HFFc6 (cell line): ENCODE data around the gene PTGR1. TPM values are rescaled to one million over a fixed set of nuclear protein-coding genes. Genes with fewer than 3 reads are reported as not detected.

ENCODE experiments used
- DNase-seq: peaks from one replicate; pipeline ENCODE4 v3.0.0-alpha.2; 2018
- H3K27ac Mint-ChIP-seq: 2 replicates; pipeline ENCODE4 v1.8.0; 2020; ENCODE audit warnings: mild to moderate bottlenecking, mixed read lengths
- H3K27me3 Mint-ChIP-seq: 2 replicates; pipeline ENCODE4 v1.8.0; 2021; ENCODE audit warnings: mild to moderate bottlenecking, moderate library complexity, mixed read lengths; ENCODE audit not compliant: insufficient read depth
- H3K36me3 Mint-ChIP-seq: 2 replicates; pipeline ENCODE4 v1.8.0; 2021; ENCODE audit warnings: low read depth, mixed read lengths
- H3K4me1 Mint-ChIP-seq: 2 replicates; pipeline ENCODE4 v1.8.0; 2020; ENCODE audit warnings: low read depth, mixed read lengths
- H3K4me3 Mint-ChIP-seq: 2 replicates; pipeline ENCODE4 v1.8.0; 2020; ENCODE audit warnings: mild to moderate bottlenecking, moderate library complexity, mixed read lengths
- H3K9me3 Mint-ChIP-seq: 2 replicates; pipeline ENCODE4 v1.8.0; 2020; ENCODE audit warnings: mild to moderate bottlenecking, mixed read lengths
- CTCF ChIP-seq: fragments of 200-600 bp; sonication (generic); IDR thresholded peaks from 2 replicates; pipeline ENCODE4 v1.5.0; 2021; ENCODE audit warnings: antibody characterized with exemption, mild to moderate bottlenecking
- total RNA-seq, 6 experiments: library from RNA; stranded (reverse); fragmentation: NEBNext Ultra II Directional; extraction: Animal tissue kit (Norgen Biotek cat#: 25700); gene quantifications; 2 replicates in 1 of 6; 3 replicates in 5 of 6; pipeline ENCODE4 v1.2.3, GENCODE V29; 2021

PTGR1 gene
- total RNA-seq, 6 experiments from 2014 or later = 50.3 to 86.6 (median 82.4) TPM

DNA sequence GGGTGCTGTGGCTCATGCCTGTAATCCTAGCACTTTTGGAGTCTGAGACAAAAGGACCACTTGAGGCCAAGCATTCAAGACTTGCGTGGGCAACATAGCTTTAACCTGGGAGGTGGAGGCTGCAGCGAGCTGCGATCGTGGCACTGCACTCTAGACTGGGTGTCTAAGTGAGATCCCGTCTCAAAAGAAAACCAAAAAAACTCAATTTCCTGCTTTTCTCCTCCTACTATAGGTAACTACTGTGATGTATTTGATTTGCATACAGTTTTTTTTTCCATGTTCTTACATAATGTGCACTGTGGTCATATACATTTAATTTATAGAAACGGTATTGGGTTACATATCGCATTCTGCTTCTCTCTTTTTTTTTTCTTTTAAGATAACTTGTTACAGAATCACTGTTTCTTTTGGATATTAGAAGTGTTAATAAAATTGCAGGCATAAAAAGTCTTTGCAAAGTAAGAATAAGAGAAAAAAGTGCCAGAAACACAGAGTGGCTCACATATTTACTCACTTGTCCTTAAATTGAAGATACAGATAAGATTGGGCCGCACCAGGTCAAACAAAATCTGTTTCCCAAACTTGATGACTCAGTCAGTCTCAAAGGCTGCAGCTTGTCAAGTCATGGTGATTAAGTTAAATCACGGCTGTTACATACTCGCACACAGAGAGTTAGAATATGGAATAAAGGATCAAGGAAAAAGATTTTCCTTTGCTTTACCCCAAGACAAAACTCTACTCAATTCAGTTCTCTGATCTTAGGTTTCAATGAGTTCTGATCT, 2.0 kb upstream of the PTGR1 start:
- Mint-ChIP-seq H3K4me3 (0 out of 2 replicates have a peak overlapping the region, but pooled peaks have one; percentile 15), H3K36me3 (peaks cover 9% of the 10 kb centered on the region; the same call in 1 of the 2 replicates), H3K9me3 (no peaks in the 10 kb centered on the region), H3K27me3 (peaks cover 4% of the 10 kb centered on the region; the same call in 1 of the 2 replicates), H3K4me1 (peaks cover 48% of the 10 kb centered on the region), H3K27ac (peak overlapping the region; percentile 74)
- TF ChIP-seq CTCF = no peak
- DNase-seq = peak; percentile 55

DNA sequence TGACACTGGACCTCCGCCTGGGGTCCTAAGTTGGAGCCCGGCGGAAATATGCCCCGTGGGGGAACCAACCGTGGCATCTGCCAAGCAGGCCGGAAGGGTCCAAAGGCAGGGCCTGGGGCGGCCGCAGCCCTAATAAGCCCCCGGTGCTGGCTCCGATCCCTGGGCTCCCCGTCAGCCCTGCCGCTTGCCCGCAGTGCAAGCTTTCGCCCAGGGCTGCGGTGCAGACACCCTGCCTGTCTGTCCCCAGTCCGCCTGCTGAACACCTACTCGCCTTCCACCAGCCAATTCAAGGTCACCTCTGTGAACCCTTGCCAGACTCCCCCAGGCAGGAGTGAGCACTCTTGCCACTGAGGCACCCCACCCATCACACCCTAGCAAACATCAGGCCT, 502 bp upstream of the PTGR1 start:
- Mint-ChIP-seq H3K4me3 (peak overlapping the region; percentile 95), H3K27me3 (peaks cover 4% of the 10 kb centered on the region; the same call in 1 of the 2 replicates), H3K9me3 (no peaks in the 10 kb centered on the region), H3K27ac (peak overlapping the region; percentile 94), H3K4me1 (peaks cover 48% of the 10 kb centered on the region), H3K36me3 (peaks cover 9% of the 10 kb centered on the region; the same call in 1 of the 2 replicates)
- TF ChIP-seq CTCF = no peak
- DNase-seq = no peak

GRCh38 chr9:111598733-111599091, 735 bp downstream of the PTGR1 start:
- TF ChIP-seq CTCF = no peak

GRCh38 chr9:111597852-111598732, 1.4 kb downstream of the PTGR1 start:
- H3K4me3 Mint-ChIP-seq = peak overlapping the region; percentile 95
- peaks cover 48% of the 10 kb centered on the region for H3K4me1 Mint-ChIP-seq
- peak; percentile 46 for DNase-seq
- H3K9me3 Mint-ChIP-seq = no peaks in the 10 kb centered on the region
- TF ChIP-seq CTCF = peak; percentile 87
- H3K36me3 Mint-ChIP-seq = peaks cover 14% of the 10 kb centered on the region; the same call in 1 of the 2 replicates
- peak overlapping the region; percentile 94 for H3K27ac Mint-ChIP-seq
- peaks cover 4% of the 10 kb centered on the region; the same call in 1 of the 2 replicates for H3K27me3 Mint-ChIP-seq

More at GRCh38 chr9:111598733-111599091, 735 bp downstream of the PTGR1 start:
- Mint-ChIP-seq H3K36me3 (peaks cover 14% of the 10 kb centered on the region; the same call in 1 of the 2 replicates), H3K27ac (peak overlapping the region; percentile 94), H3K9me3 (no peaks in the 10 kb centered on the region), H3K4me1 (peaks cover 48% of the 10 kb centered on the region), H3K27me3 (peaks cover 4% of the 10 kb centered on the region; the same call in 1 of the 2 replicates), H3K4me3 (peak overlapping the region; percentile 95)
- peak; percentile 42 for DNase-seq

DNA sequence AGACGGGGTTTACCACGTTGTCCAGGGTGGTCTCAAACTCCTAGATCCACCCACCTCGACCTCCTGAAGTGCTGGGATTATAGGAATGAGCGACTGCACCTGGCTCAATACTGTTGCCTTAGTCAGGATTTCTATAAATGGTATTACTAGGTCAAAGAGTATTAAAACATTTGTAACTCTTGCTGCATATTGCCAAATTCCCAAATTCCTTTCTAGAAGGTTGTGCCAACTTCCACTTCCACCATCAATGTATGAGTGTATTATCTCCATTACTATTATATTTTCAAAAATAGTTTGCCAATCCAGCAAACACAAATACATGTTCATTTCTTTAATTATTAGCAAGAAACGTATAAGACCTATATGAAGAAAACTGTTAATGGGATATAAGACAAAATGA, 10.6 kb downstream of the PTGR1 start:
- Mint-ChIP-seq H3K9me3 (no peaks in the 10 kb centered on the region), H3K27me3 (no peaks in the 10 kb centered on the region), H3K4me1 (no peaks in the 10 kb centered on the region), H3K36me3 (peaks cover 18% of the 10 kb centered on the region), H3K4me3 (no peak overlapping the region), H3K27ac (no peak overlapping the region)
- TF ChIP-seq CTCF = no peak
- no peak for DNase-seq
